Caco-2 (cell line): ENCODE data around the gene SEMA4B. TPM values are rescaled to one million over a fixed set of nuclear protein-coding genes. Genes with fewer than 3 reads are reported as not detected.

ENCODE experiments used
- BruUV-seq: library from RNA; stranded (reverse); fragments of 400-500 nt; replicated peaks from 2 replicates; lab custom pipeline; 2021; lab: Mats Ljungman, UMichigan
- CTCF ChIA-PET: fragments of 300-600 bp; sonication (Branson Sonifier 250); formaldehyde crosslinking; loops from one replicate; lab custom pipeline; 2022; ENCODE audit warnings: antibody characterized with exemption; lab: Charles Lee
- POLR2A ChIA-PET: fragments of 300-600 bp; sonication (Branson Sonifier 250); formaldehyde crosslinking; loops from one replicate; lab custom pipeline; 2022; ENCODE audit warnings: antibody characterized with exemption; lab: Charles Lee
- DNase-seq, 2 experiments: peaks; one replicate each; pipeline versions ENCODE4 v3.0.0 to v3.0.0-alpha.2; 2020 to 2022
- H3K27me3 ChIP-seq: replicated peaks from 2 replicates; pipeline ENCODE4 v1.6.0; 2011; ENCODE audit warnings: low read length; ENCODE audit not compliant: control insufficient read depth, insufficient read depth
- H3K36me3 ChIP-seq: 2 replicates; pipeline ENCODE4 v1.5.1; 2011; ENCODE audit warnings: low read length; ENCODE audit not compliant: control insufficient read depth, insufficient read depth
- H3K4me1 ChIP-seq: fragments of 250-450 bp; sonication (Bioruptor Pico); 2 replicates; pipeline ENCODE4 v1.5.1; 2020; ENCODE audit warnings: mild to moderate bottlenecking
- H3K4me3 ChIP-seq: 2 replicates; pipeline ENCODE4 v1.5.1; 2011; ENCODE audit warnings: low read depth, mild to moderate bottlenecking, control low read depth, low read length
- H3K9me3 ChIP-seq: fragments of 250-450 bp; sonication (Bioruptor Pico); 2 replicates; pipeline ENCODE4 v1.5.1; 2020; ENCODE audit warnings: mild to moderate bottlenecking, moderate library complexity
- H3K27ac Mint-ChIP-seq: one replicate; pipeline ENCODE4 v1.8.0; 2022; ENCODE audit warnings: mixed read lengths; ENCODE audit not compliant: unreplicated experiment
- H3K27me3 Mint-ChIP-seq: one replicate; pipeline ENCODE4 v1.8.0; 2022; ENCODE audit warnings: mixed read lengths; ENCODE audit not compliant: insufficient read depth, unreplicated experiment
- H3K36me3 Mint-ChIP-seq: one replicate; pipeline ENCODE4 v1.8.0; 2022; ENCODE audit warnings: mild to moderate bottlenecking, mixed read lengths; ENCODE audit not compliant: insufficient read depth, unreplicated experiment
- H3K4me1 Mint-ChIP-seq: one replicate; pipeline ENCODE4 v1.8.0; 2022; ENCODE audit warnings: low read depth, mixed read lengths; ENCODE audit not compliant: unreplicated experiment
- H3K4me3 Mint-ChIP-seq: one replicate; pipeline ENCODE4 v1.8.0; 2022; ENCODE audit warnings: mild to moderate bottlenecking, moderate library complexity, mixed read lengths; ENCODE audit not compliant: unreplicated experiment
- H3K9me3 Mint-ChIP-seq: one replicate; pipeline ENCODE4 v1.8.0; 2022; ENCODE audit warnings: mixed read lengths; ENCODE audit not compliant: unreplicated experiment
- CTCF ChIP-seq, 2 experiments: fragments of 200-600 bp in 1 of 2; IDR thresholded peaks; 1 replicate in 1 of 2; 2 replicates in 1 of 2; pipeline versions ENCODE4 v1.5.1 to v1.8.0; 2011 to 2022; ENCODE audit warnings: antibody characterized with exemption in 1 of 2, control low read depth in 1 of 2, inconsistent platforms in 1 of 2, low read depth in 1 of 2, low read length in 1 of 2, mild to moderate bottlenecking in 1 of 2, moderate library complexity in 1 of 2; ENCODE audit not compliant: insufficient read depth in 1 of 2, severe bottlenecking in 1 of 2, unreplicated experiment in 1 of 2
- intact Hi-C: fragments of 100-400 bp; cut with micrococcal nuclease; formaldehyde crosslinking; loops from one replicate; pipeline ENCODE4 v1.10.0; 2022; ENCODE audit not compliant: unreplicated experiment
- total RNA-seq: library from RNA; stranded (reverse); gene quantifications from 2 replicates; pipeline ENCODE4 v1.2.3, GENCODE V29; 2022

Gene SEMA4B
- total RNA-seq, 1 experiment from 2014 or later = 13.9 TPM

DNA sequence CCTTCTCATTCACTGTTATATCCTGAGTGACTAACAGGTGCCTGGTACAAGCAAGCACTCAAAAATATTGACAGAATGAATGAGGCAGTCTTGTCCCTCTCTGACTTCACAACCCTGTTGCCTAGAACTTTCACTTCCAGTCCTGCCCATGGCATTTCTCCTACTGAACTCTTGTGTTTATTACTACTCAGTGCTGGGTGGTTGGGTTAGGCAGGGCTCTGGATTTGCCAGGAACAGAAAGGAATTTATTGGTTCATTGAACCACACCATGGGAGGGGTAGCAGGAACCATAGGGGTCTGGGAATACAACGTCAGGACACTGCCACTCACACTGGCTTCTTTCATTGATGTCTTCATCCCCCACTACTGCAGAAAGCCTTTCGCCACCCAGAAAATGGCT is 41.9 kb upstream of the SEMA4B start:
- Histone ChIP-seq H3K36me3 (no peaks in the 10 kb centered on the region), H3K9me3 (no peaks in the 10 kb centered on the region), H3K4me3 (no peak overlapping the region), H3K4me1 (peaks cover 16% of the 10 kb centered on the region), H3K27me3 (no peaks in the 10 kb centered on the region)
- intact Hi-C loops = no loop called here
- no peaks in the 10 kb centered on the region for H3K27me3 Mint-ChIP-seq
- ChIA-PET CTCF (no interaction called here), POLR2A (no interaction called here)
- H3K4me1 Mint-ChIP-seq = peaks cover 18% of the 10 kb centered on the region
- no peaks in the 10 kb centered on the region for H3K9me3 Mint-ChIP-seq
- no TSS peak for BruUV-seq
- TF ChIP-seq CTCF (IDR thresholded peaks at IDR 0.05; ENCODE audit: insufficient read depth in 1 of 2, low read depth in 1 of 2, low read length in 1 of 2, severe bottlenecking in 1 of 2, unreplicated experiment in 1 of 2) = no peak
- no peak overlapping the region for H3K4me3 Mint-ChIP-seq
- no peak for DNase-seq
- H3K27ac Mint-ChIP-seq = peak overlapping the region; percentile 58
- no peaks in the 10 kb centered on the region for H3K36me3 Mint-ChIP-seq

- CTCF ChIA-PET = interaction anchor here (0.6 to 1.5 kb wide), 3 partner anchors 12 to 132 kb away, joined by 3 to 4 read pairs (median 3); no protein-coding TSS in a partner anchor
- TF ChIP-seq CTCF (IDR thresholded peaks at IDR 0.05; ENCODE audit: insufficient read depth in 1 of 2, low read depth in 1 of 2, low read length in 1 of 2, severe bottlenecking in 1 of 2, unreplicated experiment in 1 of 2) = no peak
Measured at GRCh38 chr15:90160781-90161727, 40.1 kb upstream of the SEMA4B start.

DNA sequence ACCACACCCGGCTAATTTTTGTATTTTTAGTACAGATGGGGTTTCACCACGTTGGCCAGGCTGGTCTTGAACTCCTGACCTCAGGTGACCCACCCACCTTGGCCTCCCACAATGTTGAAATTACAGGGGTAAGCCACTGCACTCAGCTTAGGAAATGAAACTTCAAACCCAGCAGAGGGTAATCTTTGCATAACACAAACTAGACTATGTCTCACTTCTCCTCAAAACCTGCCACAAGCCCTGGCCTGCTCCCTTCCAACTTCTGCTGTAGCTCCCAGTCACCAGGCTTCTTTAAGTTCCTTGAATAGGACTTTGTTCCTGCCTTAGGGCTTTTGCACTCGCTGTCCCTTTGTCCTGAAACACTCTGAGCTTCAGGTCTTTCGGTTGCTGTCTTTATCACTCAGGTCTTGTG is 39.2 kb upstream of the SEMA4B start:
- no peaks in the 10 kb centered on the region for H3K9me3 ChIP-seq
- H3K4me1 ChIP-seq = peaks cover 28% of the 10 kb centered on the region
- no peaks in the 10 kb centered on the region for H3K36me3 ChIP-seq
- H3K27me3 ChIP-seq = no peaks in the 10 kb centered on the region
- CTCF ChIA-PET = interaction anchor here (0.6 to 1.5 kb wide), 5 partner anchors 9 to 131 kb away, joined by 3 to 13 read pairs (median 4); no protein-coding TSS in a partner anchor
- Mint-ChIP-seq H3K27me3 (no peaks in the 10 kb centered on the region), H3K36me3 (no peaks in the 10 kb centered on the region), H3K9me3 (no peaks in the 10 kb centered on the region), H3K4me3 (no peak overlapping the region), H3K4me1 (peaks cover 18% of the 10 kb centered on the region), H3K27ac (no peak overlapping the region)
- H3K4me3 ChIP-seq = no peak overlapping the region
- POLR2A ChIA-PET = interaction anchor here (1.0 kb wide), 1 partner anchor 72 kb away, joined by 3 read pairs; the partner anchor contains the start of genes CIB1 and GDPGP1
- peak in 1 of 2 experiments; percentile 40 for DNase-seq
- intact Hi-C loops = no loop called here
- no TSS peak for BruUV-seq
- no peak for TF ChIP-seq CTCF (IDR thresholded peaks at IDR 0.05; ENCODE audit: insufficient read depth in 1 of 2, low read depth in 1 of 2, low read length in 1 of 2, severe bottlenecking in 1 of 2, unreplicated experiment in 1 of 2)

More at GRCh38 chr15:90160781-90161727, 40.1 kb upstream of the SEMA4B start:
- no peaks in the 10 kb centered on the region for H3K9me3 Mint-ChIP-seq
- DNase-seq = no peak
- Histone ChIP-seq H3K4me1 (peaks cover 25% of the 10 kb centered on the region), H3K9me3 (no peaks in the 10 kb centered on the region), H3K27me3 (no peaks in the 10 kb centered on the region), H3K4me3 (no peak overlapping the region), H3K36me3 (no peaks in the 10 kb centered on the region)
- H3K27me3 Mint-ChIP-seq = no peaks in the 10 kb centered on the region
- no TSS peak for BruUV-seq
- H3K27ac Mint-ChIP-seq = no peak overlapping the region
- intact Hi-C loops = no loop called here
- no peaks in the 10 kb centered on the region for H3K36me3 Mint-ChIP-seq
- peaks cover 18% of the 10 kb centered on the region for H3K4me1 Mint-ChIP-seq
- H3K4me3 Mint-ChIP-seq = no peak overlapping the region
- POLR2A ChIA-PET = no interaction called here
